HG03460 (cell line): ENCODE results near the gene RUNX1.

Experiments
- ATAC-seq: cut with Tn5 transposase; IDR thresholded peaks from one replicate; pipeline ENCODE4 v1.9.1; 2021; ENCODE audit not compliant: unreplicated experiment

Gene RUNX1

GRCh38 chr21:34836103-34836932 is 212.8 kb downstream of the RUNX1 start:
- ATAC-seq = no peak

GRCh38 chr21:34835526-34835925 is 213.6 kb downstream of the RUNX1 start:
- ATAC-seq = no peak

GRCh38 chr21:34834852-34835501 is 214.1 kb downstream of the RUNX1 start:
- ATAC-seq = no peak

- no peak for ATAC-seq
Observed at GRCh38 chr21:34834290-34834689, 214.8 kb downstream of the RUNX1 start.

- ATAC-seq = no peak
Observed at GRCh38 chr21:34833465-34833864, 215.6 kb downstream of the RUNX1 start.

GRCh38 chr21:34830386-34831170 is 218.5 kb downstream of the RUNX1 start:
- ATAC-seq = no peak

GRCh38 chr21:34827445-34828235 is 221.5 kb downstream of the RUNX1 start:
- no peak for ATAC-seq

GRCh38 chr21:34826836-34827235 is 222.3 kb downstream of the RUNX1 start:
- no peak for ATAC-seq

GRCh38 chr21:34825948-34826548 is 223.1 kb downstream of the RUNX1 start:
- no peak for ATAC-seq

GRCh38 chr21:34825101-34825500 is 224.0 kb downstream of the RUNX1 start:
- no peak for ATAC-seq

- ATAC-seq = no peak
Observed at GRCh38 chr21:34824314-34824713, 224.8 kb downstream of the RUNX1 start.

GRCh38 chr21:34822942-34823341 is 226.2 kb downstream of the RUNX1 start:
- no peak for ATAC-seq

- ATAC-seq = no peak
Observed at GRCh38 chr21:34822168-34822567, 226.9 kb downstream of the RUNX1 start.

GRCh38 chr21:34821717-34822116 is 227.4 kb downstream of the RUNX1 start:
- no peak for ATAC-seq

GRCh38 chr21:34820051-34820450 is 229.1 kb downstream of the RUNX1 start:
- no peak for ATAC-seq

GRCh38 chr21:34819357-34819999 is 229.6 kb downstream of the RUNX1 start:
- ATAC-seq = no peak

GRCh38 chr21:34818662-34819158 is 230.4 kb downstream of the RUNX1 start:
- no peak for ATAC-seq

GRCh38 chr21:34817821-34818661 is 231.1 kb downstream of the RUNX1 start:
- ATAC-seq = no peak
